ENCODE results near the gene JPH3. TPM values are rescaled to one million over a fixed set of nuclear protein-coding genes. Genes with fewer than 3 reads are reported as not detected.

Gene JPH3
- polyA plus RNA-seq, 6 donors from 2014 or later = not detected

DNA sequence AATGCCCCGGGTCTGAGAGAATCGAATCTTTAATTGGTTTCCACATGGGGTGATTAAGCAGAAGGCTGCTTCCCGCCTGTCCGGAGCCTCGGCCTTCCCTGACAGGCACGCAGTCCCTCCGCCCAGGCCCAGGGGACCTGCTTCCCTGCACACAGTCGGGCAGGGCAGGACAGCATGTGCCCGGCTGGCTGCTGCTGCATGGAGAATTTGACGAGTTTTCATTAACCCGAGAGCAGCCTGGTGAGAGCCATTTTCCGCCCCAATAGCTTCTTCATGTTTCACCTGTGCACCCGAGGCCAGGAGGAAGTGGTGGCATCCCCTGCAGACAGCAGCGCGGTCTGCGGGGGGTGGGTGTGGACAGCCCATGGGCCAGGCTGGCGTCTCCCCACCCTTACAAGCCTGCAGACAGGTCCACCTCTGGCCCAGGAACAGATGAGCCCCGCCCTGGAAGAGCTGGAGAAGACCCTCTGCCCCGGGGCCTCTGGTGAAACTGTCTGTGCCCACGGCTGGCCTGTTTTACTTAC lies 96.4 kb downstream of the JPH3 start:
- no peaks in the 10 kb centered on the region for H3K27me3 Mint-ChIP-seq
- DNase-seq = no peak
- H3K36me3 Mint-ChIP-seq = no peaks in the 10 kb centered on the region
- H3K27ac Mint-ChIP-seq = peak overlapping the region in 2 of 6 donors; percentile 45 to 57
- peak in 1 of 2 donors; percentile 15 for ATAC-seq (ENCODE audit: low read depth in 2 of 2)
- H3K9me3 Mint-ChIP-seq = no peaks in the 10 kb centered on the region
- peak overlapping the region in 5 of 8 donors; percentile 21 to 77 (median 32) for H3K4me3 Mint-ChIP-seq
- peaks cover 37 to 58% (median 57%) of the 10 kb centered on the region in 3 donors for H3K4me1 Mint-ChIP-seq

DNA sequence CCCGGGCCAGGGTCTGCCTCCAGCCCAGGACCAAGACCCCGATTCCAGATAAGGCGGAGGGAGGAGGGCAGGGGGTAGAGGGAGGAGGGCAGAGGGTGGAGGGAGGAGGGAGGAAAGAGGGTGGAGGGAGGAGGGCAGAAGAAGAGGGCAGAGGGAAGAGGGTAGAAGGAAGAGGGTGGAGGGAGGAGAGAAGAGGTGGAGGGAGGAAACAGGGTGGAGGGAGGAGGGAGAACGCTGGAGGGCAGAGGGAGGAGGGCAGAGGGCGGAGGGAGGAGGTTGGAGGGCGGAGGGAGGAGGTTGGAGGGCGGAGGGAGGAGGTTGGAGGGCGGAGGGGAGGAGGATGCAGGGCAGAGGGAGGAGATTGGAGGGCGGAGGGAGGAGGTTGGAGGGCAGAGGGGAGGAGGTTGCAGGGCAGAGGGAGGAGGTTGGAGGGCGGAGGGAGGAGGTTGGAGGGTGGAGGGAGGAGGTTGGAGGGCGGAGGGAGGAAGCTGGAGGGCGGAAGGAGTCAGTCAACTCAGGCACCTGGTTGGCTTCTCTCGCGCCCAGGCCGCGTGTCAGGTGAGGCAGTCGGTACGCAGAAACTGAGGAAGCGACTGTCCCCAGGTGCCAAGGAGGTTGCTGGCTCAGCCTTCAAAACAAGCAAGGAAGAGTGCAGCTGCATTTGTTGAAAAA lies 98.2 kb downstream of the JPH3 start:
- H3K4me3 Mint-ChIP-seq = peak overlapping the region in 6 of 8 donors; percentile 38 to 87 (median 71)
- peak; percentile 25 for DNase-seq
- ATAC-seq (ENCODE audit: low read depth in 2 of 2) = peak in 1 of 2 donors; percentile 17

DNA sequence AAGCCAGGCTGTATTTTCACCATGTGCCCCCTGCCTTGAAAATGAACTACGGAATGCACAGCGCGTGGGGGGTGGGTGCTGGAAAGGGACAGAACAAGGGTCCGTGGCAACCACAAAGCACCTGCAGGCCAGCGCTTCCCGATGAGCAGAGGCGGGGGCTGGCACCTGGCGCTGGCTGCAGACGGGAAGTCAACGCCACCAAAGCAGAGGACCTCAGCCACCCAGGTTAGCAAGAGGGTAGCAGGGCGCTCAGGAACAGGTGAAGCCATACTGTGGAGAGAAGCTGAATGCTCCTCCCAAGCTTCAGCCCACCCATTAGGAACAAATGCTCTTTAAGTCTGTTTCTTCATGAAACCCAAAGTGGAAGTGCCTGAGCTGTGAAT lies 98.8 kb downstream of the JPH3 start:
- H3K4me1 Mint-ChIP-seq = peaks cover 40 to 60% (median 58%) of the 10 kb centered on the region in 3 donors
- DNase-seq (no peak), ATAC-seq (ENCODE audit: low read depth in 2 of 2) (peak; percentile 20 to 24)

More for the DNA sequence above, 98.2 kb downstream of the JPH3 start:
- no peaks in the 10 kb centered on the region for H3K36me3 Mint-ChIP-seq
- H3K27me3 Mint-ChIP-seq = no peaks in the 10 kb centered on the region
- H3K4me1 Mint-ChIP-seq = peaks cover 40 to 60% (median 58%) of the 10 kb centered on the region in 3 donors
- no peaks in the 10 kb centered on the region for H3K9me3 Mint-ChIP-seq
- peak overlapping the region; percentile 79 to 98 (median 86) for H3K27ac Mint-ChIP-seq

DNA sequence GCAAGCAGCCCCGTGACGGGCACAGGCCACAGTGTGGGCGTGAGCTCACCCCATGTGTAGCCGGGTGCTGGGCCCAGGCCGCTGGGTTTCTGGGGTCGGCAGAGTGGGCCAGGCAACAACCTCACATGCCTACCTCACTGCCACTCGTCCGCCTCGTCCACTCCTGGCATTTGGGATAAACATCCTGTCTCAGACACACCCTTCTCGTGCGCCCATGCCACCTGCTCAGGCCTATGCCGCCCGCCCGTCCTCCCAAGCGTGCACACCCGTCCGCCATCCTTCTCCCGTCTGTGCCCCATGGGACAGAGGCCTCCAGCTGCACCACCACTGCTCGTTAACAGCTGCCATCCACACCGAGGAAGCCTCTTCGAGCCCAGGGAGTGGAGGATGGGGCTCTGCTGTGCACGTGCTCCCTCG lies 99.2 kb downstream of the JPH3 start:
- Mint-ChIP-seq H3K27ac (peak overlapping the region; percentile 80 to 98 (median 90)), H3K4me3 (peak overlapping the region; percentile 9 to 87 (median 69)), H3K4me1 (peaks cover 40 to 60% (median 58%) of the 10 kb centered on the region in 3 donors), H3K27me3 (no peaks in the 10 kb centered on the region), H3K9me3 (no peaks in the 10 kb centered on the region), H3K36me3 (no peaks in the 10 kb centered on the region)
- ATAC-seq (ENCODE audit: low read depth in 2 of 2) = peak; percentile 72 to 73
- DNase-seq = peak; percentile 60

More for the DNA sequence above, 98.8 kb downstream of the JPH3 start:
- H3K4me3 Mint-ChIP-seq = peak overlapping the region; percentile 38 to 87 (median 67)
- peak overlapping the region; percentile 80 to 98 (median 86) for H3K27ac Mint-ChIP-seq
- H3K9me3 Mint-ChIP-seq = no peaks in the 10 kb centered on the region
- no peaks in the 10 kb centered on the region for H3K27me3 Mint-ChIP-seq
- no peaks in the 10 kb centered on the region for H3K36me3 Mint-ChIP-seq

DNA sequence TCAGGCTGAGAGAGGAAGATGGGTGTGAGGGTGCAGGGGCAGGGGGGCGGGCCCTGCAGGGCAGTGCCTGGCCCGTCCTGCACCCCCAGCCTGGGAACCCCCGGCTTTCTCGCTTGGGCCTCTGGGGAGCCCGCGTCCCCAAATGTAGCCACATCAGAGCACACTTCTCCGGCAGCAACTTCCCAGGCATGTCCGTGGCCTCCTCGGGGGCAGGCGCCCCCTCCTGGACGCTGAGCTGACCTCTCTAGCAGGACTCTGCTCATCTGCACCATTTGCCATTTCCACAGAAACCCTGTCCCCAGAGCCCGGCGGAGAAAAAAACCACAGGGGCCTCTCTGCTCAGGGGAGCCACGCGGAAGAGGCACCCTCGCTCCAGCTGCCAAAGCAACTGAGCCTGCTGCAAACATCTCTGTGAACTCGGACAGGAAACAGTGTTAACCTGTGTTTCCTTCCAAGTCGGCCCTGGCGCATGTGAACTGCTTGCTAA lies 100.1 kb downstream of the JPH3 start:
- no peaks in the 10 kb centered on the region for H3K9me3 Mint-ChIP-seq
- peak; percentile 44 to 48 for ATAC-seq (ENCODE audit: low read depth in 2 of 2)
- H3K27ac Mint-ChIP-seq = peak overlapping the region; percentile 44 to 87 (median 81)
- peak overlapping the region; percentile 25 to 90 (median 75) for H3K4me3 Mint-ChIP-seq
- peak; percentile 33 for DNase-seq
- H3K27me3 Mint-ChIP-seq = no peaks in the 10 kb centered on the region
- H3K4me1 Mint-ChIP-seq = peaks cover 40 to 60% (median 58%) of the 10 kb centered on the region in 3 donors
- H3K36me3 Mint-ChIP-seq = no peaks in the 10 kb centered on the region

DNA sequence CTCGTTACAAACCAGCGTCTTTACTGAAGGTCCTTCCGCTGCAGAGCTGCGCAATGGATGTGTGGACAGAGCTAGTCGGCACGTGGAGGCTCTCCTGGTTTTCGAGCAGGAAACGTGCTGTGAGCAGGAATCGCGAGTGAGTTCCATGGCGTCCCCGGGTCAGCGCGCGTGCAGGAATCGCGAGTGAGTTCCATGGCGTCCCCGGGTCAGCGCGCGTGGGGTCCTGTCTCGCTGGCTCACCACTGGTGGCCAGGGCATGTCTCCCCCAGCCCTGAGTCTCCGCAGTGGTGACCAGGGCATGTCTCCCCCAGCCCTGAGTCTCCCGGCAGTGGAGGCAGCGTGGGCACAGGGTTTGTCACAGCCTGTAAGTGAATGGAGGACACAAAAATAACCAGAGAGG lies 100.8 kb downstream of the JPH3 start:
- peak overlapping the region in 3 of 6 donors; percentile 10 to 54 (median 19) for H3K27ac Mint-ChIP-seq
- H3K36me3 Mint-ChIP-seq = peaks cover 0 to 3% of the 10 kb centered on the region in 2 donors
- peaks cover 40 to 58% (median 53%) of the 10 kb centered on the region in 3 donors for H3K4me1 Mint-ChIP-seq
- DNase-seq = no peak
- H3K27me3 Mint-ChIP-seq = no peaks in the 10 kb centered on the region
- H3K9me3 Mint-ChIP-seq = no peaks in the 10 kb centered on the region
- ATAC-seq (ENCODE audit: low read depth in 2 of 2) = no peak
- H3K4me3 Mint-ChIP-seq = peak overlapping the region in 6 of 8 donors; percentile 42 to 90 (median 78)

DNA sequence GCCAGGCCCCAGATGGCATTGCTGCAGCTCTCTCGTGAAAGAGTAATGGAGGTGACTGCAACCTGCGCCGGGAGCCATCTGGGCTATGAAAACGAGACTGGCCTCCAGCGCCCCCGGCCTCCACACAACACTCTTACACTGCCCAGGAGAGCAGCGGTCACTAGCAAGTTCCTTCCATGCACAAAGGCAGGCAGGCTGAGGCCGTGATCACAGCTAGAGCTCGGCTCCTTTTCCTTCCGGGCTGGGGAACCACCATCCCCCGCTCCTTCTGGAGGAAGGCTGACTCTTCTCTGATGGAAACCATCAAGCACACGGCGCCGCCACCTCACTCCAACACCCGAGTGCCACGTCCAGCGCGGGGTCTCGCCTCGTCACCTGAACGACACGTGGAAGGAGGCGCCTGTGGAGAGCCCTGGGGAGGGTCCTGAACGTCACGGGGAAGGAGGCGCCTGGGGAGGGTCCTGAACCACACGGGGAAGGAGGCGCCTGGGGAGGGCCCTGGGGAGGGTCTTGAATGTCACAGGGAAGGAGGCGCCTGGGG lies 101.6 kb downstream of the JPH3 start:
- H3K27me3 Mint-ChIP-seq = no peaks in the 10 kb centered on the region
- no peak for DNase-seq
- peak overlapping the region in 3 of 6 donors; percentile 21 to 54 (median 51) for H3K27ac Mint-ChIP-seq
- no peak for ATAC-seq (ENCODE audit: low read depth in 2 of 2)
- H3K4me1 Mint-ChIP-seq = peaks cover 34 to 50% (median 45%) of the 10 kb centered on the region in 3 donors
- H3K4me3 Mint-ChIP-seq = peak overlapping the region in 3 of 8 donors; percentile 1 to 63 (median 12)
- H3K36me3 Mint-ChIP-seq = peaks cover 4 to 9% of the 10 kb centered on the region in 2 donors
- H3K9me3 Mint-ChIP-seq = no peaks in the 10 kb centered on the region

DNA sequence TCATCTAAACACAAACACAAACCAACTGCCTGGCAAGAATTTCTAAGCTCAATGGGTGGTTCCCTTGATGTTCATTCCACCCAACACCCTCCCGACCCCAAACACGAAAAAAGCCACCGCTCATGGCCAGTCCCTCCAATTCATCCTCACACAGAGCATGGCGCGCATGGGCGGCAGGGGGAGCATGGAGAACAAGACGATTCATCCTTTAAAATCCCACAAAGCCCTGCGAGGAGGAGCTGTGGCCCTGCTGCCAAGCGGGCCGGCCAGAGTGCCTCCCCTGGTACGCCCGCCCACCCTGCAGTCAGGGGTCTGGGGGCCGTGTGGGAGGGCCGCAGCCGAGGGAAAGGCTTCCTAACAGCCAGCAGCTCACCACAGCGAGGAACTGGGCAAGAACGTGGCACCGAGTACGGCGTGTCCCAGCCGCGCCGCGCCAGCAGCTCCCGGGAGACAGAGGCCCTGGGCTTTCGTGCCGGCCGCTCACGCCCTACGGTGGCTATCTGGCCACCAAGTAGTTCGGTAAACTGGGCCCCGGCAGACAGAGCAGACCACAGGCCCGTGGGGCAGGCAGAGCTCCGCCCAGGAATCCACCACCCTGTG lies 102.5 kb downstream of the JPH3 start:
- peak overlapping the region in 1 of 8 donors; percentile 51 for H3K4me3 Mint-ChIP-seq
- H3K27ac Mint-ChIP-seq = peak overlapping the region in 3 of 6 donors; percentile 47 to 76 (median 59)
- H3K9me3 Mint-ChIP-seq = no peaks in the 10 kb centered on the region
- H3K27me3 Mint-ChIP-seq = no peaks in the 10 kb centered on the region
- DNase-seq (no peak), ATAC-seq (ENCODE audit: low read depth in 2 of 2) (no peak)
- H3K4me1 Mint-ChIP-seq = peaks cover 27 to 40% (median 35%) of the 10 kb centered on the region in 3 donors
- peaks cover 4 to 10% of the 10 kb centered on the region in 2 donors for H3K36me3 Mint-ChIP-seq

DNA sequence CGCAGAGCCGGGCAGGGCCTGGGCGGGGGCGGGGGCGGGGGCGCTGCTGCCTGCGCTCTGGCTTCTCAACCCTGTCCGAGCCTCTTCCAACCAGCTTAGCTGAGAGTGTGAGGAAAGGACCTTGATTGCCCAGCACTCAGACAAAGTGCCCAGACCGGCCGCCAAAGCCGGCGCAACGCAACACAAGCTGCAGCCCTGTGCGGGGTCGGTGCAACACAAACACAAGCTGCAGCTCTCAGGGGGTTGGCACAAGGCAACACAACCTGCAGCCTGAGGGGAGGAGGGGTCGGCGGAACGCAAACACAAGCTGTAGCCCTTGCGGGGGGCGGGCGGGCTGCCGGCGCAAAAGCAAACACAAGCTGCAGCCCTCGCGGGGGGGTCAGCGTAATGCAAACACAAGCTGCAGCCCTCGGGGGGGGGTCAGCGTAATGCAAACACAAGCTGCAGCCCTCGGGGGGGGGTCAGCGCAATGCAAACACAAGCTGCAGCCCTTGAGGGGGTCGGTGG lies 103.5 kb downstream of the JPH3 start:
- Mint-ChIP-seq H3K27me3 (no peaks in the 10 kb centered on the region), H3K36me3 (peaks cover 9 to 15% of the 10 kb centered on the region in 2 donors), H3K27ac (no peak overlapping the region), H3K9me3 (no peaks in the 10 kb centered on the region), H3K4me1 (peaks cover 22 to 31% (median 27%) of the 10 kb centered on the region in 3 donors), H3K4me3 (no peak overlapping the region)
- ATAC-seq (ENCODE audit: low read depth in 2 of 2) (no peak), DNase-seq (no peak)

DNA sequence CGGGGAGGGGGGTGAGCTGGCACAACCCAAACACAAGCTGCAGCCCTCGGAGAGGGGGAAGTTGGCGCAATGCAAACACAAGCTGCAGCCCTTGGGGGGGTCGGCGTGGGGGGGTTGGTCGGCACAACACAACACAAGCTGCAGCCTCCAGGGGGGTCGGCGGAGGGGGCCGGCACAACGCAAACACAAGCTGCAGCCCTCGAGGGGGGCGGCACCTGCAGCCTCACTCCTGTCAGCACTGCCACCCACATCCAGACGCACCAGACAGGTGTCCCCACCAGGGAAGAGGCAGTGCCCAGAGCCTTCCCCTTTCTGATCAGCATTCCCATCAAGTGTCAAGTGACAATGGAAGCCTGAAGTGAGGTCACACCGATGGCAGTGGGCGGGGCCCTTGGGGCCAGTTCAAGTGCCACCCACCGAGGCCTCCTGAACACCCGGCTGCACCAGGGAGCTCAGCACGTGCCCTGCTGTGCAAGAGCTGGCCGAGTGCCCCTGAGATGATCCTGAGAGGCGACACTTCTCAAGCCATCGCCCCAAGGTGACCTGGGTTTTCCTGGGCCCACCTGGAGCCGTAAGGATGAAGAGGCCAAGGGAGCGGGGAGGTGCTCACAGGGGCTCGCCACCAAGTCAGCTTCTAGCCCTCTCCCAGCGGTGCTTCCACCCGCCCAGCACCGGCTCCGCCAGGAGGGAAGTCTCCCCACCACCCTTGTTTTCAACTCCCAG lies 104.1 kb downstream of the JPH3 start:
- peaks cover 9 to 15% of the 10 kb centered on the region in 2 donors for H3K36me3 Mint-ChIP-seq
- ATAC-seq (ENCODE audit: low read depth in 2 of 2) (no peak), DNase-seq (no peak)
- no peak overlapping the region for H3K4me3 Mint-ChIP-seq
- H3K4me1 Mint-ChIP-seq = peaks cover 16 to 25% (median 21%) of the 10 kb centered on the region in 3 donors
- peak overlapping the region in 1 of 6 donors; percentile 77 for H3K27ac Mint-ChIP-seq
- no peaks in the 10 kb centered on the region for H3K27me3 Mint-ChIP-seq
- H3K9me3 Mint-ChIP-seq = no peaks in the 10 kb centered on the region

DNA sequence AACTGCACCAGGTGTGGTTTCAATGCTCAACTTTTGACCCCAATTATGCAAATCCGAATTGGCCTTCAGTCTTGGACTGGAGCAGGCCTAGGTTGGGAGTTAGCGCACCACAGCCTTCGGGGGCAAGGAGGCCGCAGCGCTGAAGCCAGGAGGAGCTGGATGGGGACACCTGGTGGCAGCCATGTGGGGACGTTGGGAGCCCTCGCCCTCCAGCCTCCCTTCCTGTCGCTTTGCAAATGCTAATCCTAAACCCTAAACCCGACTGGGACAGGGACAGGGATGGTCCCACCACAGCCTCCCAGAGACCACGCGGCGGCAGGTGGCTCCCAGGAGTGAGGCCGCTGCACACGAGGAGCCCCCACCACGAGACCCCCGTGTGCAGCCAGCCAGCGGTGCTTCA lies 104.8 kb downstream of the JPH3 start:
- Mint-ChIP-seq H3K9me3 (no peaks in the 10 kb centered on the region), H3K27ac (no peak overlapping the region), H3K4me3 (no peak overlapping the region), H3K4me1 (peaks cover 9 to 19% (median 15%) of the 10 kb centered on the region in 3 donors), H3K36me3 (peaks cover 9 to 15% of the 10 kb centered on the region in 2 donors), H3K27me3 (no peaks in the 10 kb centered on the region)
- no peak for DNase-seq
- no peak for ATAC-seq (ENCODE audit: low read depth in 2 of 2)

DNA sequence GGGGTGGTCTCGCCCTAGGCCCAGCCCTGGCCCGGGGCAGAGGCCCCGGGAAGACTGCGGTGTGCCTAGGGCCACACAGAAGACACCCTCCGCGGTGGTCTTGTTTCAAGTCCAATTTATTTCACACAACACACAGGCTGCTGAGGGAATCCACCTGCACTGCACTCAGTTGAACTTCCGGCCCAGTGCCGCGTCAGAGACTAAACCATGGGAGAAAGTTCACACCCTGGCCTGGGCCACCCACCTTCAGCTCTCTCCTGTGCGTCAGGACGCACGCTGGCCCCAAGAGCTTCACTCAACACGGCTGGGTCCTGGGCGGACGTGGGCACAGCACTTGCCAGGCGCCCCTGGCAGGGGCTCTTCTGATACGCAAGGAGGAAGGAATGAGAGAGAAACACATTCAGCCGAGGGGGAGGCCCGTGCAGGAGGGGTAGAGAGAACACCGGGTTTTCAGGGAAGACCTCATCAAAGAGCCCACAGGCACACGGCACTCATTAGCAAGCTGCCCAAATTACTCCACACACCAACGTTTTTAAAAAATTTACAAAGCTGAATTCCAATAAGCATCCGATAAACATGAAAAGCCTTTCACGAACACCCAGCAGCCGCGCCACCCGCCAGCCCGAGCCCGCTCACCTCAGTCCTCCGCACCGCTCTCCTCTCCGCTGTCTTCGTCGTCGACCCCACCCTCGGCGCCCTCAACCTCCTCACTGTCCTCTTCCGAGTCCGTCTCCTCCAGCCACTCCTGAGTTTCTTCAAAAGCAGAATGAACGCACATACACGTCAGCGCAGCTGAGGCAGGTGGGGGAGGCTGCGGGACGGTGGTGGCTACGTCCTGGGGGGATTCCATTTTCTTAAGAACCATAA lies 105.6 kb downstream of the JPH3 start:
- H3K36me3 Mint-ChIP-seq = peaks cover 9 to 15% of the 10 kb centered on the region in 2 donors
- H3K27ac Mint-ChIP-seq = peak overlapping the region in 1 of 6 donors; percentile 67

More for the DNA sequence above, 105.6 kb downstream of the JPH3 start:
- H3K9me3 Mint-ChIP-seq = no peaks in the 10 kb centered on the region
- peak overlapping the region in 1 of 8 donors; percentile 40 for H3K4me3 Mint-ChIP-seq
- H3K27me3 Mint-ChIP-seq = no peaks in the 10 kb centered on the region
- DNase-seq (no peak), ATAC-seq (ENCODE audit: low read depth in 2 of 2) (no peak)
- H3K4me1 Mint-ChIP-seq = peaks cover 3 to 13% (median 6%) of the 10 kb centered on the region in 3 donors

Data from naive B cell (primary cell).